NCI-H2196 (cell line): ENCODE data around the gene UBE2E2.

Experiments used
- DNase-seq: peaks from one replicate; lab custom pipeline; 2025; ENCODE audit not compliant: unreplicated experiment; lab: John Stamatoyannopoulos, UW

The UBE2E2 gene

GRCh38 chr3:23501201-23501802, 298.2 kb downstream of the UBE2E2 start:
- DNase-seq = no peak

GRCh38 chr3:23508464-23508863, 305.3 kb downstream of the UBE2E2 start:
- DNase-seq = no peak

GRCh38 chr3:23518441-23518840, 315.3 kb downstream of the UBE2E2 start:
- DNase-seq = no peak

- no peak for DNase-seq
These were observed 316.4 kb downstream of the UBE2E2 start for GRCh38 chr3:23519314-23520208.

- DNase-seq = no peak
These were observed 324.2 kb downstream of the UBE2E2 start for GRCh38 chr3:23527326-23527725.

GRCh38 chr3:23533596-23533995, 330.5 kb downstream of the UBE2E2 start:
- DNase-seq = no peak

- no peak for DNase-seq
These were observed 330.9 kb downstream of the UBE2E2 start for GRCh38 chr3:23533996-23534395.

GRCh38 chr3:23537101-23537551, 334.0 kb downstream of the UBE2E2 start:
- no peak for DNase-seq

GRCh38 chr3:23539185-23539584, 336.1 kb downstream of the UBE2E2 start:
- no peak for DNase-seq

- DNase-seq = no peak
These were observed 337.5 kb downstream of the UBE2E2 start for GRCh38 chr3:23540600-23540999.

GRCh38 chr3:23542079-23542478, 339.0 kb downstream of the UBE2E2 start:
- no peak for DNase-seq

GRCh38 chr3:23546181-23546580, 343.1 kb downstream of the UBE2E2 start:
- no peak for DNase-seq

- DNase-seq = no peak
These were observed 345.0 kb downstream of the UBE2E2 start for GRCh38 chr3:23547905-23548650.

GRCh38 chr3:23548706-23549105, 345.6 kb downstream of the UBE2E2 start:
- no peak for DNase-seq

- DNase-seq = no peak
These were observed 346.2 kb downstream of the UBE2E2 start for GRCh38 chr3:23549148-23549910.

- no peak for DNase-seq
These were observed 347.3 kb downstream of the UBE2E2 start for GRCh38 chr3:23550402-23550801.

GRCh38 chr3:23552506-23552905, 349.4 kb downstream of the UBE2E2 start:
- DNase-seq = no peak

- no peak for DNase-seq
These were observed 350.2 kb downstream of the UBE2E2 start for GRCh38 chr3:23553353-23553752.

GRCh38 chr3:23565041-23565775, 362.1 kb downstream of the UBE2E2 start:
- DNase-seq = no peak

- DNase-seq = no peak
These were observed 363.4 kb downstream of the UBE2E2 start for GRCh38 chr3:23566499-23566898.
